DND-41 (cell line): ENCODE data around the gene TSPAN17.

Experiments
- ATAC-seq: fragments of 200-7000 bp; cut with Tn5 transposase; 3 replicates; pipeline ENCODE4 v1.9.1; 2021; ENCODE audit warnings: low read depth; ENCODE audit not compliant: insufficient read depth
- DNase-seq: peaks from one replicate; pipeline ENCODE4 v3.0.0-alpha.2; 2020
- H2AFZ ChIP-seq: 2 replicates; pipeline ENCODE4 v1.6.0; 2012; ENCODE audit warnings: low read depth, low read length
- H3K27ac ChIP-seq: 2 replicates; pipeline ENCODE4 v1.5.1; 2012; ENCODE audit warnings: low read length, inconsistent platforms
- H3K27me3 ChIP-seq: fragments of 200-600 bp; sonication (generic); 2 replicates; pipeline ENCODE4 v1.6.0; 2012; ENCODE audit warnings: low read length, mild to moderate bottlenecking, inconsistent platforms; ENCODE audit not compliant: insufficient read depth, poor library complexity
- H3K36me3 ChIP-seq: 2 replicates; pipeline ENCODE4 v1.5.1; 2012; ENCODE audit warnings: low read length, inconsistent platforms; ENCODE audit not compliant: insufficient read depth
- H3K4me1 ChIP-seq: 2 replicates; pipeline ENCODE4 v1.5.1; 2012; ENCODE audit warnings: mild to moderate bottlenecking, low read length; ENCODE audit not compliant: insufficient read depth
- H3K4me2 ChIP-seq: 2 replicates; pipeline ENCODE4 v1.6.0; 2012; ENCODE audit warnings: mild to moderate bottlenecking, moderate library complexity, low read length, inconsistent platforms; ENCODE audit not compliant: insufficient read depth
- H3K4me3 ChIP-seq, 2 experiments: fragments of 200-600 bp in 1 of 2; shearing (Covaris generic) in 1 of 2; 2 replicates each; pipeline ENCODE4 v1.5.1; 2012 to 2016; ENCODE audit warnings: inconsistent platforms in 2 of 2, low read length in 2 of 2, mild to moderate bottlenecking in 2 of 2, low read depth in 1 of 2, moderate library complexity in 1 of 2
- H3K79me2 ChIP-seq: 2 replicates; pipeline ENCODE4 v1.6.0; 2012; ENCODE audit warnings: low read length, inconsistent platforms; ENCODE audit not compliant: insufficient read depth
- H3K9ac ChIP-seq: 2 replicates; pipeline ENCODE4 v1.6.0; 2012; ENCODE audit warnings: low read depth, mild to moderate bottlenecking, inconsistent platforms, low read length, moderate library complexity
- H3K9me3 ChIP-seq: 2 replicates; pipeline ENCODE4 v1.5.1; 2012; ENCODE audit warnings: low read length, moderate library complexity, mild to moderate bottlenecking, inconsistent platforms; ENCODE audit not compliant: insufficient read depth, severe bottlenecking
- H4K20me1 ChIP-seq: 2 replicates; pipeline ENCODE4 v1.6.0; 2012; ENCODE audit warnings: low read length; ENCODE audit not compliant: insufficient read depth
- CTCF ChIP-seq: IDR thresholded peaks from 2 replicates; pipeline ENCODE4 v1.5.1; 2012; ENCODE audit warnings: borderline replicate concordance, low read length, moderate library complexity, mild to moderate bottlenecking; ENCODE audit not compliant: poor library complexity, severe bottlenecking; ENCODE audit errors: extremely low read depth
- EZH2 ChIP-seq: IDR thresholded peaks from 3 replicates; pipeline ENCODE4 v1.6.1; 2012; ENCODE audit warnings: borderline replicate concordance, low read depth, mild to moderate bottlenecking, moderate library complexity, low read length, inconsistent platforms; ENCODE audit not compliant: severe bottlenecking

The TSPAN17 gene

DNA sequence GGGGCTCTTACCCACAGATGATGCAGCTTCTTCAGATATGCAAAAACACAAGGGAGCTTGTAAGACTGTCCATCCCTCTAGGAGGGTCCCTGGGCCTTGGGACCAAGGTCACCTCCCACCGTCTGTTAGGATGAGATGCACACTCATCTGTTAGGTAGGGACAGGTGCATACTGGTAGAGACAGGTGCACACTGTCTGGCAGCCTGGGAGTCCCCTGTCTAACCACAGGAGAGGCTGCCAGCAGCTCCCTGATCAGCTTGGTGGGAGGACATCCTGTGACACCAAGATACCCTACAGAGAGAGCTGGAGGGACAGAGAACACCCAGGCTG is 13.2 kb downstream of the TSPAN17 start:
- H3K4me3 ChIP-seq: no peak overlapping the region
- H3K36me3 ChIP-seq: peaks cover 16% of the 10 kb centered on the region; the same call in 1 of the 2 replicates
- no peaks in the 10 kb centered on the region for H3K9me3 ChIP-seq
- no peak overlapping the region for H3K4me2 ChIP-seq
- TF ChIP-seq EZH2 (no peak), CTCF (no peak)
- no peak overlapping the region for H2AFZ ChIP-seq
- H3K27ac ChIP-seq: no peak overlapping the region
- H3K4me1 ChIP-seq: peaks cover 29% of the 10 kb centered on the region
- DNase-seq: no peak
- no peaks in the 10 kb centered on the region for H3K79me2 ChIP-seq
- H4K20me1 ChIP-seq: peaks cover 10% of the 10 kb centered on the region; the same call in 1 of the 2 replicates
- H3K27me3 ChIP-seq: no peaks in the 10 kb centered on the region
- H3K9ac ChIP-seq: no peak overlapping the region
- peak; percentile 12; the same call in 2 of the 3 replicates for ATAC-seq

DNA sequence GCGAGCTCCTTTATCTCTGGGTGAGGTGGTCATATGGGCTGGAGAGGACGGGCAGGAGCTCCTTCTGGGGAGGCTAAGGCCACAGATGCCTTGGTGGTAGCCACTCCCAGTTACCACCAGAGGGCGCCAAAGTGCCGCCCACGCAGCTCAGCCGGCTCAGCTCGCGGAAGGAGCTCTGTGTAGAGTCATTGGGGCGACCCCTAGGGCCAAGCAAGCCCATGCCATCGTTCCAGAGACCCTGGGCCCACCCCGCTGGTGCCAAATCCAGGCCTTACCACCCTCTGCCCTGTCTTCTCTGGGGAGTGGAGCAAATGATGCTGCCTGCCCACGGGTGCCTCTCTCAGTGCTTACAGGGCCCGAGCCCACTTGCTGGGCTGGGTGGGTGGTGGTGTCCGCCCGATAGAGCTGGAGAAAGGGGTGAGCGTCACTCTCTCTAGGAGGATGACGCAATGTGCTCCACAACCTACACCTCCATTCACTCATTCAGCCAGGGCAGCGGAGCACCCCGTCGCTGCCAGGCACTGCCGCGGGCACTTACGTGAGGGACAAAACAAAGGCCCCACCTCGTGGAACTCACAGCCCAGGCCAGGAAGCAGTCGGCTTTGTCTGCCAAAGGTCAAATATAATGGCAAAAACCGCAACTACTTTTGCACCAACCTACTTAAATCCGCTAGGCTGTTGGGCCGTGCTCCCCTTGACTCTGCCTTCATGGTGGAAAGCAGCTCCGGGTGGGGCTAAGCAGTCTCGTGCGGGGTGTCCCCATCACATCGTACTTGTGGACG is 13.8 kb downstream of the TSPAN17 start:
- no peaks in the 10 kb centered on the region for H3K79me2 ChIP-seq
- peaks cover 12% of the 10 kb centered on the region; the same call in 1 of the 2 replicates for H3K36me3 ChIP-seq
- peak overlapping the region; percentile 64 for H2AFZ ChIP-seq
- H3K27ac ChIP-seq: no peak overlapping the region
- H3K4me1 ChIP-seq: peaks cover 29% of the 10 kb centered on the region
- TF ChIP-seq CTCF (peak; percentile 90), EZH2 (no peak)
- ATAC-seq (peak; percentile 84), DNase-seq (peak; percentile 79)
- no peak overlapping the region for H3K4me3 ChIP-seq
- peak overlapping the region; percentile 37; the same call in 1 of the 2 replicates for H3K4me2 ChIP-seq
- H3K9me3 ChIP-seq: no peaks in the 10 kb centered on the region
- H3K9ac ChIP-seq: no peak overlapping the region
- H4K20me1 ChIP-seq: peaks cover 10% of the 10 kb centered on the region; the same call in 1 of the 2 replicates
- no peaks in the 10 kb centered on the region for H3K27me3 ChIP-seq

DNA sequence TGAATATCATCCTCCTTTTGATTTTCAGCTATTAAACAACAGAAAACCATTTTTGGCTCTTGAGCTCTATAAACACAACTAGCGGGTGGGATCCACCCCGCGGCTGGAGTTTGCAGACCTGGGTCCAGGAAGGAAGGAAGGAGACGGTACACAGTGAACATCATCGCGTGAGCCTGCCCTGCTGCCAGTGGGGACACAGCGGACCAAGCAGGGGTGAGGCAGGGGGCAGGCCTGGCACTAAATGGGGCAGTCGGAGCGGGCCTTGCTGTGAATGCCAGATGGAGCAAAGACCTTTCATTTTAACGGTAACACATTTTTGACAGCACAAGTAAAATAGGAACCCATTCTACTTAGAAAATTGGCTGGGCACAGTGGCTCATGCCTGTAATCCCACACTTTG is 14.4 kb downstream of the TSPAN17 start:
- TF ChIP-seq CTCF: no peak
- TF ChIP-seq EZH2: no peak
- Histone ChIP-seq H2AFZ (no peak overlapping the region), H3K4me3 (no peak overlapping the region), H4K20me1 (peaks cover 10% of the 10 kb centered on the region; the same call in 1 of the 2 replicates), H3K4me1 (peaks cover 29% of the 10 kb centered on the region), H3K9me3 (no peaks in the 10 kb centered on the region), H3K27ac (no peak overlapping the region), H3K9ac (no peak overlapping the region), H3K4me2 (no peak overlapping the region), H3K79me2 (no peaks in the 10 kb centered on the region), H3K27me3 (no peaks in the 10 kb centered on the region), H3K36me3 (peaks cover 6% of the 10 kb centered on the region; the same call in 1 of the 2 replicates)
- no peak for DNase-seq
- ATAC-seq: no peak
